Dermis lymphatic vessel endothelial cell (primary cell): ENCODE results near the gene LRRC8D. TPM values are rescaled to one million over a fixed set of nuclear protein-coding genes. Genes with fewer than 3 reads are reported as not detected.

ENCODE experiments used
- total RNA-seq: library from RNA; depleted of rRNA; stranded (reverse); fragments of >200 nt; gene quantifications from 2 replicates; pipeline ENCODE4 v1.2.1, GENCODE V29; 2014

Gene LRRC8D
- 6.1 and 9.9 TPM in 2 replicates for total RNA-seq

GRCh38 chr1:89820422-89821321 lies at the start of gene LRRC8D:
Gene LRRC8D, plus strand, starts transcription at chr1:89821032. Its CDS starts 112,037 bp downstream, at chr1:89933069.

Other genes with a start within 250 kb of the LRRC8D start
- gene LRRC8C, start 187.9 kb upstream of the LRRC8D start, total RNA-seq = 19.9 and 20.2 TPM in 2 replicates
- gene ZNF326, start 174.1 kb downstream of the LRRC8D start, total RNA-seq = 7.5 and 10.1 TPM in 2 replicates